Neural cell (in vitro differentiated cells): ENCODE results near the gene TMEM132A. TPM values are rescaled to one million over a fixed set of nuclear protein-coding genes. Genes with fewer than 3 reads are reported as not detected.

Experiments
- H2AFZ ChIP-seq: fragments of 200-600, 300-800 bp; sonication (generic), shearing (Covaris generic); 2 replicates; pipeline ENCODE4 v1.6.0; 2014; ENCODE audit warnings: low read depth, mild to moderate bottlenecking, antibody characterized with exemption, low read length, moderate library complexity
- H3F3A ChIP-seq: fragments of 200-600 bp; shearing (Covaris generic); 2 replicates; pipeline ENCODE4 v1.6.1; 2016; ENCODE audit warnings: mild to moderate bottlenecking, moderate library complexity, mixed read lengths, antibody characterized with exemption, low read length; ENCODE audit not compliant: insufficient read depth, poor library complexity, severe bottlenecking
- H3K27ac ChIP-seq: fragments of 200-600, 300-800 bp; sonication (generic), shearing (Covaris generic); 2 replicates; pipeline ENCODE4 v1.5.1; 2014; ENCODE audit warnings: mild to moderate bottlenecking, low read length, moderate library complexity
- H3K27me3 ChIP-seq: fragments of 300-800, 200-600 bp; sonication (generic), shearing (Covaris generic); 2 replicates; pipeline ENCODE4 v1.6.0; 2014; ENCODE audit warnings: mild to moderate bottlenecking, low read depth, low read length, moderate library complexity; ENCODE audit not compliant: insufficient read depth
- H3K36me3 ChIP-seq: fragments of 300-800, 200-600 bp; sonication (generic), shearing (Covaris generic); 2 replicates; pipeline ENCODE4 v1.5.1; 2014; ENCODE audit warnings: mild to moderate bottlenecking, antibody characterized with exemption, low read length, moderate library complexity; ENCODE audit not compliant: insufficient read depth
- H3K4me2 ChIP-seq: fragments of 300-800, 200-600 bp; sonication (generic), shearing (Covaris generic); 2 replicates; pipeline ENCODE4 v1.6.0; 2014; ENCODE audit warnings: mild to moderate bottlenecking, low read length
- H3K4me3 ChIP-seq: fragments of 300-800, 200-600 bp; sonication (generic), shearing (Covaris generic); 2 replicates; pipeline ENCODE4 v1.5.1; 2014; ENCODE audit warnings: mild to moderate bottlenecking, low read length, moderate library complexity
- H3K79me2 ChIP-seq: fragments of 200-600 bp; shearing (Covaris generic); replicated peaks from 2 replicates; pipeline ENCODE4 v1.6.0; 2014; ENCODE audit warnings: mild to moderate bottlenecking, low read length, moderate library complexity; ENCODE audit not compliant: insufficient read depth
- H3K9ac ChIP-seq: fragments of 300-800, 200-600 bp; sonication (generic), shearing (Covaris generic); 2 replicates; pipeline ENCODE4 v1.6.1; 2016; ENCODE audit warnings: mild to moderate bottlenecking, low read length, mixed read lengths
- H3K9me2 ChIP-seq: fragments of 200-600 bp; shearing (Covaris generic); 2 replicates; pipeline ENCODE4 v1.6.1; 2016; ENCODE audit warnings: mild to moderate bottlenecking, low read length, mixed read lengths; ENCODE audit not compliant: insufficient read depth
- H3K9me3 ChIP-seq: fragments of 200-600, 300-800 bp; sonication (generic), shearing (Covaris generic); 2 replicates; pipeline ENCODE4 v1.6.1; 2016; ENCODE audit warnings: mild to moderate bottlenecking, mixed run types, low read length, moderate library complexity, mixed read lengths
- H4K20me1 ChIP-seq: fragments of 200-600 bp; shearing (Covaris generic); 2 replicates; pipeline ENCODE4 v1.6.1; 2016; ENCODE audit warnings: mild to moderate bottlenecking, mixed run types; ENCODE audit not compliant: insufficient read depth
- CTCF ChIP-seq: fragments of 450-650 bp; IDR thresholded peaks from 2 replicates; pipeline ENCODE4 v1.5.1; 2014; ENCODE audit warnings: antibody characterized with exemption, mild to moderate bottlenecking, moderate library complexity; ENCODE audit not compliant: poor library complexity, severe bottlenecking
- EP300 ChIP-seq: fragments of 450-650 bp; conservative IDR thresholded peaks from 2 replicates; pipeline ENCODE4 v1.6.1; 2014; ENCODE audit warnings: antibody characterized with exemption, mild to moderate bottlenecking, moderate library complexity; ENCODE audit not compliant: poor library complexity, severe bottlenecking
- EZH2 ChIP-seq: fragments of 200-600, 300-800 bp; shearing (Covaris generic), sonication (generic); IDR thresholded peaks from 2 replicates; pipeline ENCODE4 v1.6.1; 2014; ENCODE audit warnings: antibody characterized with exemption, low read length, borderline replicate concordance, mild to moderate bottlenecking; ENCODE audit not compliant: insufficient read depth, poor library complexity, severe bottlenecking
- MXI1 ChIP-seq: fragments of 450-650 bp; conservative IDR thresholded peaks from 2 replicates; pipeline ENCODE4 v1.6.1; 2014; ENCODE audit warnings: antibody characterized with exemption, mild to moderate bottlenecking; ENCODE audit not compliant: poor library complexity, severe bottlenecking
- POLR2AphosphoS5 ChIP-seq: IDR thresholded peaks from 2 replicates; pipeline ENCODE4 v1.6.1; 2012
- RAD21 ChIP-seq: fragments of 450-650 bp; conservative IDR thresholded peaks from 2 replicates; pipeline ENCODE4 v1.6.1; 2014; ENCODE audit warnings: antibody characterized with exemption, mild to moderate bottlenecking, moderate library complexity
- REST ChIP-seq: IDR thresholded peaks from 2 replicates; pipeline ENCODE4 v1.6.1; 2012; ENCODE audit warnings: borderline replicate concordance
- SMC3 ChIP-seq: fragments of 450-650 bp; conservative IDR thresholded peaks from 2 replicates; pipeline ENCODE4 v1.6.1; 2014; ENCODE audit warnings: antibody characterized with exemption, mild to moderate bottlenecking, moderate library complexity; ENCODE audit not compliant: poor library complexity
- TAF1 ChIP-seq: IDR thresholded peaks from 2 replicates; pipeline ENCODE4 v1.6.1; 2012; ENCODE audit warnings: low read depth
- polyA plus RNA-seq: library from polyadenylated mRNA; depleted of rRNA; stranded (reverse); fragments of >200 nt; gene quantifications from 2 replicates; pipeline ENCODE4 v1.2.3, GENCODE V29; 2014

The TMEM132A gene
- polyA plus RNA-seq, 1 donor from 2014 or later = 215 TPM

- H3K9ac ChIP-seq = no peak overlapping the region
- H3K4me2 ChIP-seq = no peak overlapping the region
- H3F3A ChIP-seq = no peaks in the 10 kb centered on the region
- H3K9me3 ChIP-seq = no peaks in the 10 kb centered on the region
- no peak overlapping the region for H3K4me3 ChIP-seq
- no peaks in the 10 kb centered on the region for H3K9me2 ChIP-seq
- no peak overlapping the region for H3K27ac ChIP-seq
- no peaks in the 10 kb centered on the region for H3K79me2 ChIP-seq
- H3K36me3 ChIP-seq = no peaks in the 10 kb centered on the region
- H2AFZ ChIP-seq = no peak overlapping the region
- no peaks in the 10 kb centered on the region for H4K20me1 ChIP-seq
- H3K27me3 ChIP-seq = no peaks in the 10 kb centered on the region
- TF ChIP-seq EZH2 (no peak), RAD21 (no peak), TAF1 (no peak), REST (no peak), POLR2AphosphoS5 (no peak), SMC3 (no peak), EP300 (no peak), MXI1 (no peak), CTCF (no peak)
These were observed 53.6 kb downstream of the TMEM132A start for GRCh38 chr11:60977836-60978235.

- no peaks in the 10 kb centered on the region for H3K36me3 ChIP-seq
- H3K4me3 ChIP-seq = no peak overlapping the region
- TF ChIP-seq EP300 = no peak
- TF ChIP-seq CTCF = no peak
- TF ChIP-seq TAF1 = no peak
- no peak for TF ChIP-seq REST
- no peak for TF ChIP-seq RAD21
- TF ChIP-seq MXI1 = no peak
These were observed 54.5 kb downstream of the TMEM132A start for GRCh38 chr11:60978546-60979380.

More at GRCh38 chr11:60978546-60979380, 54.5 kb downstream of the TMEM132A start:
- Histone ChIP-seq H3K79me2 (no peaks in the 10 kb centered on the region), H3K9ac (no peak overlapping the region), H2AFZ (no peak overlapping the region), H3K27ac (no peak overlapping the region), H3K4me2 (no peak overlapping the region), H3K9me2 (no peaks in the 10 kb centered on the region), H3F3A (no peaks in the 10 kb centered on the region), H4K20me1 (no peaks in the 10 kb centered on the region), H3K27me3 (no peaks in the 10 kb centered on the region), H3K9me3 (no peaks in the 10 kb centered on the region)
